Gastroesophageal sphincter (tissue), 4 donors: ENCODE data around the gene MARCHF4. TPM values are rescaled to one million over a fixed set of nuclear protein-coding genes. Genes with fewer than 3 reads are reported as not detected.

ENCODE experiments used
- ATAC-seq: fragments of 150-250 bp; one replicate; pipeline ENCODE4 v1.9.1; 2016; ENCODE audit warnings: mild to moderate bottlenecking, moderate library complexity
- H3K27ac ChIP-seq, 4 donors: fragments of 200-600 bp; sonication (generic) in 3 of 4; 1 replicate in 3 of 4; 2 replicates in 1 of 4; pipeline ENCODE4 v1.5.1; 2016 to 2019
- H3K27me3 ChIP-seq: fragments of 200-600 bp; sonication (generic); one replicate; pipeline ENCODE4 v1.5.1; 2019
- H3K36me3 ChIP-seq, 2 donors: fragments of 200-600 bp; sonication (generic); one replicate each; pipeline ENCODE4 v1.5.1; 2019; ENCODE audit warnings: control low read depth in 1 of 2
- H3K4me1 ChIP-seq, 3 donors: fragments of 200-600 bp; sonication (generic); 1 replicate in 2 of 3; 2 replicates in 1 of 3; pipeline ENCODE4 v1.5.1; 2016 to 2019; ENCODE audit warnings: control low read depth in 2 of 3
- H3K4me3 ChIP-seq, 2 donors: fragments of 200-600 bp; sonication (generic); one replicate each; pipeline ENCODE4 v1.5.1; 2019; ENCODE audit warnings: mild to moderate bottlenecking in 1 of 2, moderate library complexity in 1 of 2
- H3K9me3 ChIP-seq, 3 donors: fragments of 200-600 bp; sonication (generic); one replicate each; pipeline ENCODE4 v1.5.1; 2017 to 2019; ENCODE audit warnings: control low read depth in 2 of 3
- CTCF ChIP-seq, 4 experiments: fragments of 200-600 bp in 2 of 4; fragments of 450-650 bp in 2 of 4; sonication (generic) in 1 of 4; IDR thresholded peaks; one replicate each; pipeline ENCODE4 v1.5.1; 2017 to 2019; ENCODE audit warnings: antibody characterized with exemption in 4 of 4, mild to moderate bottlenecking in 2 of 4, moderate library complexity in 2 of 4
- EP300 ChIP-seq: sonication (generic); formaldehyde crosslinking; IDR thresholded peaks from one replicate; pipeline ENCODE4 v1.6.1; 2017; ENCODE audit warnings: antibody characterized with exemption, mild to moderate bottlenecking
- POLR2A ChIP-seq, 2 donors: fragments of 450-650 bp; IDR thresholded peaks; one replicate each; pipeline ENCODE4 v1.6.1; 2017; ENCODE audit warnings: antibody characterized with exemption in 2 of 2, mild to moderate bottlenecking in 2 of 2, moderate library complexity in 1 of 2
- POLR2AphosphoS5 ChIP-seq: sonication (generic); formaldehyde crosslinking; IDR thresholded peaks from one replicate; pipeline ENCODE4 v1.6.1; 2017; ENCODE audit warnings: antibody characterized with exemption
- WGBS, 2 donors: methylation state at CpG; one replicate each; pipeline ENCODE4 v1.1.5; 2018; ENCODE audit warnings: low coverage in 1 of 2; 5-methylcytosine and 5-hydroxymethylcytosine counted together
- total RNA-seq, 4 donors: library from RNA; depleted of rRNA; stranded (reverse); fragments of >200 nt; gene quantifications; one replicate each; pipeline ENCODE4 v1.1.0, GENCODE V29; 2016

MARCHF4 gene
- total RNA-seq, 4 donors from 2014 or later, result not detected

DNA sequence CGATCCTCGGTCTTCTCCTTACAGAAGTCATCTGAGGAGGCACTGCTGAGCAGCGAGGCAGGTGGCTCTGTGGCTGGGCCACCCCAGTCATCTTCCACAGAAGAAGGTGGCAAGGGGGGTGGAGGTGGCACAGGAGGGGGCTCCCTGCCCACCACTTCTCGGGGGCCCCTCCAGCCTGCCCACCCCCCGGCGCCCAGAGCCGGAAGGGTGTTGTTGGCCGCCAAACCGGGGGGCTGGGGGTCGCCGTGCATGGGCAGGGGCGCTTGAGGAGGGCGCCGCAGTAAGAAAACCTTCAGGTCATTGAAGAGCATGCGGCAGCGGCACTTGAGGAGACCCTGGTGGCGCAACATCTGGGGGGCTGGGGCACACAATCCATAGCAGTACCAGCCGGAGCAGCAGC lies 2.5 kb downstream of the MARCHF4 start:
- ATAC-seq, result no peak
- TF ChIP-seq POLR2AphosphoS5 (no peak), EP300 (no peak), POLR2A (IDR thresholded peaks at IDR 0.05) (no peak), CTCF (IDR thresholded peaks at IDR 0.05) (no peak)
- no peaks in the 10 kb centered on the region for H3K36me3 ChIP-seq
- H3K9me3 ChIP-seq, result no peaks in the 10 kb centered on the region
- peaks cover 96% of the 10 kb centered on the region for H3K27me3 ChIP-seq
- H3K27ac ChIP-seq, result no peak overlapping the region
- WGBS, 2 donors, result 73% methylated on average over 3 of the region's 18 CpGs; no CpG with 5 or more reads in 1 of the 2 donors
- peaks cover 0 to 17% (median 14%) of the 10 kb centered on the region in 3 donors for H3K4me1 ChIP-seq
- no peak overlapping the region for H3K4me3 ChIP-seq

DNA sequence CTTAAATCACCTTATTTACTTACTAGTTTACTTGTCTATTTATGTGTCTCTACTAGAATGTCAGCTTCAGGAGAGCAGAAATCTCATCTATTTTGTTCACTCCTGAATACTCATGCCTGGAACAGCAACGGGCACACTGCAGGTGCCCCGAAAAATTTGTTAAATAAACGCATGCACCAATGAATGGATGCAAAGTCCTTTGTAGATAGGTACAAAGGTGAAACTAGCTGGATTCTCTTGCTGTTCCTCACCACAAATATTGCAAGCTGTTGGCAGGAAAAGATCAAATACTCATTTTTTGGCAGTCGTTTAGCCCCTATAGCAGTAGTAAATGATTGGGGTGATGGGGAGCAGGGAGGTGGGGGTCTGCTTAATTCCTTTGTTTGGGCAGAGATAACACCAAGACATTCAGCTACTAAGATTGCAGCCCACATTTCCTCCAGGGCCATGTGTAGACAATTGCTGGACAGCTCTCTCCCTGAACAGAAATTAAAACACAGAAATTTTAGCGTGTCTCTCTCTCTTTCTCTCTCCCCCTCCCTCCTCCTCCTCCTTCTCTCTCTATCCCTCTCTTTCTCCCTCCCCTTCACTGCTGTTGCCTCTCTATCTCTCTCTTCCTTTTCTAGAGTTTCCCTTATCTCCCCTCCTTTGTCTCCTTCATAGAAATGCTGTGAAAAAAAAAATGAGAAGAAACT lies 5.4 kb downstream of the MARCHF4 start:
- 38 to 59% methylated on average over 5 of the region's 5 CpGs for WGBS, 2 donors
- TF ChIP-seq POLR2AphosphoS5, result no peak
- no peak for TF ChIP-seq CTCF (IDR thresholded peaks at IDR 0.05)
- H3K4me3 ChIP-seq, result no peak overlapping the region

GRCh38 chr2:216365518-216365917 lies 6.8 kb downstream of the MARCHF4 start:
- H3K27me3 ChIP-seq, result peaks cover 72% of the 10 kb centered on the region

More for the DNA sequence above, 5.4 kb downstream of the MARCHF4 start:
- Histone ChIP-seq H3K4me1 (peaks cover 0 to 9% (median 9%) of the 10 kb centered on the region in 3 donors), H3K27ac (no peak overlapping the region), H3K9me3 (no peaks in the 10 kb centered on the region), H3K27me3 (peaks cover 86% of the 10 kb centered on the region), H3K36me3 (no peaks in the 10 kb centered on the region)
- ATAC-seq, result no peak

GRCh38 chr2:216363221-216363620 lies 9.1 kb downstream of the MARCHF4 start:
- H3K4me1 ChIP-seq, result no peaks in the 10 kb centered on the region
- H3K9me3 ChIP-seq, result peaks cover 0 to 4% (median 0%) of the 10 kb centered on the region in 3 donors
- H3K27me3 ChIP-seq, result peaks cover 54% of the 10 kb centered on the region
- TF ChIP-seq POLR2AphosphoS5 (no peak), CTCF (IDR thresholded peaks at IDR 0.05) (no peak), POLR2A (IDR thresholded peaks at IDR 0.05) (no peak), EP300 (no peak)
- 61 to 81% methylated on average over 3 of the region's 3 CpGs for WGBS, 2 donors
- H3K4me3 ChIP-seq, result no peak overlapping the region
- ATAC-seq, result no peak
- no peaks in the 10 kb centered on the region for H3K36me3 ChIP-seq
- H3K27ac ChIP-seq, result no peak overlapping the region

More at GRCh38 chr2:216365518-216365917, 6.8 kb downstream of the MARCHF4 start:
- no peak for TF ChIP-seq CTCF (IDR thresholded peaks at IDR 0.05)
- no peak for TF ChIP-seq EP300
- TF ChIP-seq POLR2AphosphoS5, result no peak
- no peak for TF ChIP-seq POLR2A (IDR thresholded peaks at IDR 0.05)
- H3K4me1 ChIP-seq, result no peaks in the 10 kb centered on the region
- no peak overlapping the region for H3K27ac ChIP-seq
- H3K9me3 ChIP-seq, result no peaks in the 10 kb centered on the region
- H3K36me3 ChIP-seq, result no peaks in the 10 kb centered on the region
- WGBS, 2 donors, result 70 to 83% methylated on average over 2 of the region's 2 CpGs
- H3K4me3 ChIP-seq, result no peak overlapping the region
- ATAC-seq, result no peak

- no peak overlapping the region for H3K27ac ChIP-seq
- WGBS, 2 donors, result 33 to 67% methylated on average over 1 to 2 of the region's 2 CpGs
- H3K4me1 ChIP-seq, result no peaks in the 10 kb centered on the region
- no peak for TF ChIP-seq CTCF (IDR thresholded peaks at IDR 0.05)
- no peak for TF ChIP-seq POLR2AphosphoS5
- no peak for TF ChIP-seq POLR2A (IDR thresholded peaks at IDR 0.05)
- no peak for TF ChIP-seq EP300
- peaks cover 49% of the 10 kb centered on the region for H3K27me3 ChIP-seq
- H3K9me3 ChIP-seq, result peaks cover 0 to 4% (median 0%) of the 10 kb centered on the region in 3 donors
- H3K4me3 ChIP-seq, result no peak overlapping the region
- ATAC-seq, result no peak
- H3K36me3 ChIP-seq, result no peaks in the 10 kb centered on the region
Observed at GRCh38 chr2:216362730-216363129, 9.6 kb downstream of the MARCHF4 start.
